HEK293 (cell line): ENCODE data around the gene ELOVL5.

Experiments
- BCL11A ChIP-seq: fragments of 450-650 bp; formaldehyde crosslinking; IDR thresholded peaks from 2 replicates; pipeline ENCODE4 v1.5.1; 2016; ENCODE audit warnings: low read depth, missing biosample characterization, missing genetic modification characterization
- CTCF ChIP-seq: fragments of 450-650 bp; formaldehyde crosslinking; IDR thresholded peaks from 2 replicates; pipeline ENCODE4 v1.5.1; 2016; ENCODE audit warnings: missing biosample characterization, missing genetic modification characterization
- HOXD13 ChIP-seq: sonication (generic); formaldehyde crosslinking; IDR thresholded peaks from 2 replicates; pipeline ENCODE4 v1.8.0; 2022; ENCODE audit warnings: missing genetic modification reagents, borderline replicate concordance
- PRDM1 ChIP-seq: fragments of 450-650 bp; formaldehyde crosslinking; IDR thresholded peaks from 2 replicates; pipeline ENCODE4; 2016; ENCODE audit warnings: missing biosample characterization, missing genetic modification characterization
- REST ChIP-seq: fragments of 450-650 bp; formaldehyde crosslinking; IDR thresholded peaks from 2 replicates; pipeline ENCODE4 v1.5.1; 2016; ENCODE audit warnings: missing biosample characterization, missing genetic modification characterization
- ZBTB17 ChIP-seq: fragments of 450-650 bp; formaldehyde crosslinking; IDR thresholded peaks from 2 replicates; pipeline ENCODE4 v1.5.1; 2016; ENCODE audit warnings: missing biosample characterization, missing genetic modification characterization
- ZBTB21 ChIP-seq: fragments of 450-650 bp; formaldehyde crosslinking; IDR thresholded peaks from 2 replicates; pipeline ENCODE4 v1.5.1; 2017; ENCODE audit warnings: missing biosample characterization, missing genetic modification characterization
- ZBTB49 ChIP-seq: fragments of 450-650 bp; formaldehyde crosslinking; IDR thresholded peaks from 2 replicates; pipeline ENCODE4 v1.5.1; 2016; ENCODE audit warnings: missing biosample characterization, missing genetic modification characterization, low read depth
- ZNF274 ChIP-seq, 2 experiments: fragments of 200-500 bp in 1 of 2; fragments of 450-650 bp in 1 of 2; sonication (Bioruptor generic) in 1 of 2; formaldehyde crosslinking in 1 of 2; IDR thresholded peaks; 2 replicates each; pipeline versions ENCODE4 v1.5.1 to v1.6.1; 2014 to 2016; ENCODE audit warnings: borderline replicate concordance in 1 of 2, inconsistent platforms in 1 of 2, low read length in 1 of 2, missing biosample characterization in 1 of 2, missing genetic modification characterization in 1 of 2
- ZNF561 ChIP-seq: fragments of 450-650 bp; IDR thresholded peaks from 2 replicates; pipeline ENCODE4 v1.5.1; 2018; ENCODE audit warnings: missing biosample characterization, missing genetic modification characterization, borderline replicate concordance
- ZNF707 ChIP-seq: fragments of 450-650 bp; formaldehyde crosslinking; IDR thresholded peaks from 2 replicates; pipeline ENCODE4 v1.5.1; 2016; ENCODE audit warnings: missing biosample characterization, missing genetic modification characterization
- TF ChIP-seq, protein P1 (sequence below): fragments of 450-650 bp; formaldehyde crosslinking; IDR thresholded peaks from 2 replicates; pipeline ENCODE4 v1.5.1; 2016; ENCODE audit warnings: missing biosample characterization, missing genetic modification characterization
- TF ChIP-seq, protein P2 (sequence below): fragments of 450-650 bp; formaldehyde crosslinking; IDR thresholded peaks from 2 replicates; pipeline ENCODE4 v1.5.1; 2016; ENCODE audit warnings: missing biosample characterization, missing genetic modification characterization
- TF ChIP-seq, protein P3 (sequence below): fragments of 450-650 bp; formaldehyde crosslinking; conservative IDR thresholded peaks from 2 replicates; pipeline ENCODE4 v1.5.1; 2016; ENCODE audit warnings: low read depth, missing biosample characterization, missing genetic modification characterization

DNA sequence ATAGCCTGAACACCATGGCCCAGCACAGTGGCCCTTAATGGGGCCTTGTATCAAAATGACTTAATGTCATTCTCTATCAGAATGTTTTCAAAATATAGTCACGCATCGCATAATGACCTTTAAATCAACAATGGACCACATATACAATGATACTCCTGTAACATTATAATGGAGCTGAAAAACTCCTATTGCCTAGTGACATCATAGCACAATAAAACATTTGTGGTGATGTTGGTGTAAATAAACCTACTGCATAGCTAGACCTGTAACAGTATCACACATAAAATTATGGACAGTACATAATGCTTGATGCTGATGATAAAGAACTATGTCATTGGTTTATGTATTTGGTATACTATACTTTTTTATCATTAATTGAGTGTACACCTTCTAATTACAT is 9.3 kb downstream of the ELOVL5 start:
- no peak for TF ChIP-seq ZBTB49 (tag by site-specific recombination)
- no peak for TF ChIP-seq ZNF707 (tag by site-specific recombination)
- no peak for TF ChIP-seq HOXD13 (CRISPR knock-in tag)
- TF ChIP-seq, protein P1, sequence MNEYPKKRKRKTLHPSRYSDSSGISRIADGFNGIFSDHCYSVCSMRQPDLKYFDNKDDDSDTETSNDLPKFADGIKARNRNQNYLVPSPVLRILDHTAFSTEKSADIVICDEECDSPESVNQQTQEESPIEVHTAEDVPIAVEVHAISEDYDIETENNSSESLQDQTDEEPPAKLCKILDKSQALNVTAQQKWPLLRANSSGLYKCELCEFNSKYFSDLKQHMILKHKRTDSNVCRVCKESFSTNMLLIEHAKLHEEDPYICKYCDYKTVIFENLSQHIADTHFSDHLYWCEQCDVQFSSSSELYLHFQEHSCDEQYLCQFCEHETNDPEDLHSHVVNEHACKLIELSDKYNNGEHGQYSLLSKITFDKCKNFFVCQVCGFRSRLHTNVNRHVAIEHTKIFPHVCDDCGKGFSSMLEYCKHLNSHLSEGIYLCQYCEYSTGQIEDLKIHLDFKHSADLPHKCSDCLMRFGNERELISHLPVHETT (tag by site-specific recombination): no peak
- no peak for TF ChIP-seq ZNF561
- no peak for TF ChIP-seq CTCF
- no peak for TF ChIP-seq PRDM1 (tag by site-specific recombination)
- no peak for TF ChIP-seq BCL11A (tag by site-specific recombination)
- TF ChIP-seq ZNF274 (IDR thresholded peaks at IDR 0.05; ENCODE audit: low read length): no peak
- no peak for TF ChIP-seq ZNF274 (tag by site-specific recombination; IDR thresholded peaks at IDR 0.05; ENCODE audit: borderline replicate concordance)
- TF ChIP-seq, protein P2, sequence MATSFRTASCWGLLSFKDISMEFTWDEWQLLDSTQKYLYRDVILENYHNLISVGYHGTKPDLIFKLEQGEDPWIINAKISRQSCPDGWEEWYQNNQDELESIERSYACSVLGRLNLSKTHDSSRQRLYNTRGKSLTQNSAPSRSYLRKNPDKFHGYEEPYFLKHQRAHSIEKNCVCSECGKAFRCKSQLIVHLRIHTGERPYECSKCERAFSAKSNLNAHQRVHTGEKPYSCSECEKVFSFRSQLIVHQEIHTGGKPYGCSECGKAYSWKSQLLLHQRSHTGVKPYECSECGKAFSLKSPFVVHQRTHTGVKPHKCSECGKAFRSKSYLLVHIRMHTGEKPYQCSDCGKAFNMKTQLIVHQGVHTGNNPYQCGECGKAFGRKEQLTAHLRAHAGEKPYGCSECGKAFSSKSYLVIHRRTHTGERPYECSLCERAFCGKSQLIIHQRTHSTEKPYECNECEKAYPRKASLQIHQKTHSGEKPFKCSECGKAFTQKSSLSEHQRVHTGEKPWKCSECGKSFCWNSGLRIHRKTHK (tag by site-specific recombination): no peak
- no peak for TF ChIP-seq ZBTB21 (tag by site-specific recombination)
- no peak for TF ChIP-seq REST (tag by site-specific recombination)
- TF ChIP-seq ZBTB17: no peak
- TF ChIP-seq, protein P3, sequence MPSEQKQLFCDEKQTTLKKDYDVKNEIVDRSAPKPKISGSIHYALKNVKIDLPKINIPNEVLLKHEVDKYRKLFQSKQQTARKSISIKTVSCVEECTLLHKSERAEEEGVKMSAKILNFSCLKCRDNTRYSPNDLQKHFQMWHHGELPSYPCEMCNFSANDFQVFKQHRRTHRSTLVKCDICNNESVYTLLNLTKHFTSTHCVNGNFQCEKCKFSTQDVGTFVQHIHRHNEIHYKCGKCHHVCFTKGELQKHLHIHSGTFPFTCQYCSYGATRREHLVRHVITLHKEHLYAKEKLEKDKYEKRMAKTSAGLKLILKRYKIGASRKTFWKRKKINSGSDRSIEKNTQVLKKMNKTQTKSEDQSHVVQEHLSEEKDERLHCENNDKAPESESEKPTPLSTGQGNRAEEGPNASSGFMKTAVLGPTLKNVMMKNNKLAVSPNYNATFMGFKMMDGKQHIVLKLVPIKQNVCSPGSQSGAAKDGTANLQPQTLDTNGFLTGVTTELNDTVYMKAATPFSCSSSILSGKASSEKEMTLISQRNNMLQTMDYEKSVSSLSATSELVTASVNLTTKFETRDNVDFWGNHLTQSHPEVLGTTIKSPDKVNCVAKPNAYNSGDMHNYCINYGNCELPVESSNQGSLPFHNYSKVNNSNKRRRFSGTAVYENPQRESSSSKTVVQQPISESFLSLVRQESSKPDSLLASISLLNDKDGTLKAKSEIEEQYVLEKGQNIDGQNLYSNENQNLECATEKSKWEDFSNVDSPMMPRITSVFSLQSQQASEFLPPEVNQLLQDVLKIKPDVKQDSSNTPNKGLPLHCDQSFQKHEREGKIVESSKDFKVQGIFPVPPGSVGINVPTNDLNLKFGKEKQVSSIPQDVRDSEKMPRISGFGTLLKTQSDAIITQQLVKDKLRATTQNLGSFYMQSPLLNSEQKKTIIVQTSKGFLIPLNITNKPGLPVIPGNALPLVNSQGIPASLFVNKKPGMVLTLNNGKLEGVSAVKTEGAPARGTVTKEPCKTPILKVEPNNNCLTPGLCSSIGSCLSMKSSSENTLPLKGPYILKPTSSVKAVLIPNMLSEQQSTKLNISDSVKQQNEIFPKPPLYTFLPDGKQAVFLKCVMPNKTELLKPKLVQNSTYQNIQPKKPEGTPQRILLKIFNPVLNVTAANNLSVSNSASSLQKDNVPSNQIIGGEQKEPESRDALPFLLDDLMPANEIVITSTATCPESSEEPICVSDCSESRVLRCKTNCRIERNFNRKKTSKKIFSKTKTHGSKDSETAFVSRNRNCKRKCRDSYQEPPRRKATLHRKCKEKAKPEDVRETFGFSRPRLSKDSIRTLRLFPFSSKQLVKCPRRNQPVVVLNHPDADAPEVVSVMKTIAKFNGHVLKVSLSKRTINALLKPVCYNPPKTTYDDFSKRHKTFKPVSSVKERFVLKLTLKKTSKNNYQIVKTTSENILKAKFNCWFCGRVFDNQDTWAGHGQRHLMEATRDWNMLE (tag by site-specific recombination): no peak
